SK-N-SH (cell line): Measurements from ENCODE around the gene KRTAP10-2.

Experiments
- EZH2phosphoT487 ChIP-seq: fragments of 200-600 bp; sonication (generic); IDR thresholded peaks from 2 replicates; pipeline ENCODE4 v1.6.1; 2017; ENCODE audit warnings: low read depth, mixed run types, mild to moderate bottlenecking, antibody characterized with exemption, moderate library complexity, borderline replicate concordance
- FOXJ3 ChIP-seq: sonication (generic); formaldehyde crosslinking; IDR thresholded peaks from 2 replicates; pipeline ENCODE4 v1.5.1; 2020; ENCODE audit warnings: mild to moderate bottlenecking, missing genetic modification reagents
- MXI1 ChIP-seq: IDR thresholded peaks from 2 replicates; pipeline ENCODE4 v1.6.1; 2012; ENCODE audit warnings: mild to moderate bottlenecking, low read depth, low read length, improper control_type of control experiment
- RXRA ChIP-seq: IDR thresholded peaks from 2 replicates; pipeline ENCODE4 v1.4.0; 2012; ENCODE audit warnings: low read depth, mild to moderate bottlenecking, borderline replicate concordance
- SMC3 ChIP-seq: IDR thresholded peaks from 2 replicates; pipeline ENCODE4 v1.6.1; 2012; ENCODE audit warnings: low read depth, low read length, improper control_type of control experiment
- TAF1 ChIP-seq: IDR thresholded peaks from 2 replicates; pipeline ENCODE4 v1.6.1; 2012; ENCODE audit warnings: low read depth, mild to moderate bottlenecking, low read length, moderate library complexity, borderline replicate concordance
- TCF12 ChIP-seq: IDR thresholded peaks from 2 replicates; pipeline ENCODE4 v1.4.0; 2012
- YY1 ChIP-seq: IDR thresholded peaks from 2 replicates; pipeline ENCODE4 v1.4.0; 2012; ENCODE audit warnings: low read depth, mild to moderate bottlenecking
- TF ChIP-seq, protein P1 (sequence below): fragments of 200-600 bp; sonication (generic); IDR thresholded peaks from 2 replicates; pipeline ENCODE4 v1.6.1; 2017; ENCODE audit warnings: antibody characterized with exemption, mild to moderate bottlenecking, moderate library complexity
- TF ChIP-seq, protein P2 (sequence below): IDR thresholded peaks from 2 replicates; pipeline ENCODE4; 2012
- TF ChIP-seq, protein P3 (sequence below): IDR thresholded peaks from 2 replicates; pipeline ENCODE4 v1.4.0; 2012; ENCODE audit warnings: low read depth
- TF ChIP-seq, protein P4 (sequence below): IDR thresholded peaks from 2 replicates; pipeline ENCODE4 v1.4.0; 2012; ENCODE audit warnings: low read depth, borderline replicate concordance

DNA sequence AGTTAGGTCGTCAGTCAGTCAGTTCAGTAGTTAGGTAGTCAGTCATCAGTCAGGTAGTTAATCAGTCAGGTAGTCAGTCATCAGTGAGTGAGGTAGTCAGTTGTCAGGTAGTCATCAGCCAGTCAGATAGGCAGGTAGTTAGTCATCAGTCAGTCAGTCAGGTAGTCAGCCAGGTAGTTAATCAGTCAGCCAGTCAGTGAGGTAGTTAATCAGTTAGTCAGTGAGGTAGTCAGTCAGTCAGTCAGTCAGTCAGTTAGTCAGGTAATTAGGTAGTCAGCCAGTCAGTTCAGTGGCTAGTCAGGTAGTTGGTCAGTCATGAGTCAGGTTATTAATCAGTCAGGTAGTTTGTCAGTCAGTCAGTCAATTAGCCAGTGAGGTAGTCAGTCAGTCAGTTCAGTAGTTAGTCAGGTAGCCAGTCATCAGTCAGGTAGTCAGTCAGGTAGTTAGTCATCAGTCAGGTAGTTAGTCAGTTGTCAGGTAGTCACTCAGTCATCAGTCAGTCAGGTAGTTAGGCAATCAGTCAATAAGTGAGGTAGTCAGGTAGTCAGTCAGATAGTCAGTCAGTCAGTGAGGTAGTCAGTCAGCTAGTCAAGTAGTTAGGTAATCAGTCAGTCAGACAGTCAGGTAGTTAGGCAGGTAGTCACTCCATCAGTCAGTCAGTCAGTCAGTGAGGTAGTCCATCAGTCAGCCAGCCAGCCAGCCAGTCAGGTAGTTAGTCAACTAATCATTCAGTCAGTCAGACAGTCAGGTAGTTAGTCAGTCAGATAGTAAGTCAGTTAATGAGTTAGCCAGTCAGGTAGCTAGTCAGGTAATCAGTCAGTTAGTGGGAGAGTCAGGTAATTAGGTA lies 27.5 kb downstream of the KRTAP10-2 start:
- no peak for TF ChIP-seq SMC3
- TF ChIP-seq, protein P1, sequence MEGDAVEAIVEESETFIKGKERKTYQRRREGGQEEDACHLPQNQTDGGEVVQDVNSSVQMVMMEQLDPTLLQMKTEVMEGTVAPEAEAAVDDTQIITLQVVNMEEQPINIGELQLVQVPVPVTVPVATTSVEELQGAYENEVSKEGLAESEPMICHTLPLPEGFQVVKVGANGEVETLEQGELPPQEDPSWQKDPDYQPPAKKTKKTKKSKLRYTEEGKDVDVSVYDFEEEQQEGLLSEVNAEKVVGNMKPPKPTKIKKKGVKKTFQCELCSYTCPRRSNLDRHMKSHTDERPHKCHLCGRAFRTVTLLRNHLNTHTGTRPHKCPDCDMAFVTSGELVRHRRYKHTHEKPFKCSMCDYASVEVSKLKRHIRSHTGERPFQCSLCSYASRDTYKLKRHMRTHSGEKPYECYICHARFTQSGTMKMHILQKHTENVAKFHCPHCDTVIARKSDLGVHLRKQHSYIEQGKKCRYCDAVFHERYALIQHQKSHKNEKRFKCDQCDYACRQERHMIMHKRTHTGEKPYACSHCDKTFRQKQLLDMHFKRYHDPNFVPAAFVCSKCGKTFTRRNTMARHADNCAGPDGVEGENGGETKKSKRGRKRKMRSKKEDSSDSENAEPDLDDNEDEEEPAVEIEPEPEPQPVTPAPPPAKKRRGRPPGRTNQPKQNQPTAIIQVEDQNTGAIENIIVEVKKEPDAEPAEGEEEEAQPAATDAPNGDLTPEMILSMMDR, result no peak
- TF ChIP-seq, protein P2, sequence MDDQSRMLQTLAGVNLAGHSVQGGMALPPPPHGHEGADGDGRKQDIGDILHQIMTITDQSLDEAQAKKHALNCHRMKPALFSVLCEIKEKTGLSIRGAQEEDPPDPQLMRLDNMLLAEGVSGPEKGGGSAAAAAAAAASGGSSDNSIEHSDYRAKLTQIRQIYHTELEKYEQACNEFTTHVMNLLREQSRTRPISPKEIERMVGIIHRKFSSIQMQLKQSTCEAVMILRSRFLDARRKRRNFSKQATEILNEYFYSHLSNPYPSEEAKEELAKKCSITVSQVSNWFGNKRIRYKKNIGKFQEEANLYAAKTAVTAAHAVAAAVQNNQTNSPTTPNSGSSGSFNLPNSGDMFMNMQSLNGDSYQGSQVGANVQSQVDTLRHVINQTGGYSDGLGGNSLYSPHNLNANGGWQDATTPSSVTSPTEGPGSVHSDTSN, result no peak
- no peak for TF ChIP-seq RXRA
- TF ChIP-seq TCF12, result no peak
- TF ChIP-seq, protein P3, sequence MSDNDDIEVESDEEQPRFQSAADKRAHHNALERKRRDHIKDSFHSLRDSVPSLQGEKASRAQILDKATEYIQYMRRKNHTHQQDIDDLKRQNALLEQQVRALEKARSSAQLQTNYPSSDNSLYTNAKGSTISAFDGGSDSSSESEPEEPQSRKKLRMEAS, result no peak
- TF ChIP-seq EZH2phosphoT487, result no peak
- TF ChIP-seq TAF1, result no peak
- TF ChIP-seq, protein P4, sequence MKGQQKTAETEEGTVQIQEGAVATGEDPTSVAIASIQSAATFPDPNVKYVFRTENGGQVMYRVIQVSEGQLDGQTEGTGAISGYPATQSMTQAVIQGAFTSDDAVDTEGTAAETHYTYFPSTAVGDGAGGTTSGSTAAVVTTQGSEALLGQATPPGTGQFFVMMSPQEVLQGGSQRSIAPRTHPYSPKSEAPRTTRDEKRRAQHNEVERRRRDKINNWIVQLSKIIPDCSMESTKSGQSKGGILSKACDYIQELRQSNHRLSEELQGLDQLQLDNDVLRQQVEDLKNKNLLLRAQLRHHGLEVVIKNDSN, result no peak
- TF ChIP-seq YY1, result no peak
- no peak for TF ChIP-seq MXI1
- TF ChIP-seq FOXJ3 (CRISPR knock-in tag), result no peak
